NCI-H2029 (cell line): ENCODE measurements around the gene PCDHB4.
"Not testable (repeated sequence)": the region's sequence is repeated elsewhere in the genome, so short reads cannot be mapped to it uniquely, and the experiment has no call there.

Experiments used
- DNase-seq: peaks from one replicate; lab custom pipeline; 2025; lab: John Stamatoyannopoulos, UW

Gene PCDHB4

DNA sequence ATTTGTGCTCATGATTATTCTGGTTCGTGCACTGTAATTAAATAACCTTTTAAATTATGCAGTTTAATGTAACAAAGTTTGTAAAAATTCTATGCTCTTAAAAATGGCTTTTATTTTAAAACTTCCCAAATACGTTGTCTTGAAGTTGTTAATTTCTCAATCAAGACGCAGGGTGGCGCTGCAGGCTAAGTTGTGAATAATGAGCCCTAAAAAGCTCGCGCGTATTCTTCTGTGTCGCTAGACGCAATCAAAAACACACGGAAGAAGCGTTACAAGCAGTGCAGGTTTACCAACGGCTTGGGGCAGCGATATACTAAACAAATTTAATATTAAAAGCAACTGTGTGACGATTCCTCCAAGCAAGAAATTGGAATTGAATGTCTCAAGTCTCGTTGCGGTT, at the start of gene PCDHB4:
Gene PCDHB4 (plus strand): TSS at position 256 of the 400 bp plus-strand sequence. CDS start 181 bp downstream, outside the sequence.
- DNase-seq = peak; percentile 50

DNA sequence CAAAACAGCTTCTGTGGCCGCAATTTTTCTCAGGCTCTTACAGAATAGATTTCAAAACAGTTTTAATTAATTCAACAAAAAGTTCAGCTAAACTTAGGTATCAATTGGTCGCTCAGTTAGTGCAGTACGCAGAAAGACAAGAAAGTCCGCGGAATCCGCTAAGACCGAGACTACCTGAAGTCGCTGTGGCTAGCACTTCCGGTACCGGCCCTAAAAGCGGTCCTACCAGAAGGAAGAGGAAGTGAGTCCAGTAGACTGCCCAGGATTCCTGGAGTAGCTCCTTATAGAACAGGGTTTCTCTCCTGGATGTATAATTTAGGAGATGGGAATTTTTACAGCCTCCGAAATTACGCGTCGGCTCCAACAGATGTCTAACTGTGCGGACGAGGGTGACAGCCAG, 43.8 kb upstream of the PCDHB4 start:
- DNase-seq = no peak

DNA sequence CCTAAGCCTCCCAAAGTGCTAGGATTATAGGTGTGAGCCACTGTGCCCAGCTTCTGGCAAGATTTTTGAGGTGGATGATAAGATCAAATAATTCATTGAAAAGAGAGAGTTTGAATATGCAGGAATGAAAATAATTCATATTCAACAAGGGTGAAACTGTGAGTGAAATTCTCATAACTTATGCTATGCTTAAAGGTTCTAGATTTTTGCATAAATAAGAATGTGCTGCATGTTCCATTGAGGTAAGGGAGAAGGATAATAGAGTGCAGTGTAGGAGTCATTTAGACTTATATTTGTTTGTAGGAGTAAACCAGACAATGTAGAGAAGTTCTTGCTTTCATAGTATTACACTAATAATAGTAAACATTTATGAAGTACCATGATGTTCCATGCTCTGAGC, 39.4 kb upstream of the PCDHB4 start:
- no peak for DNase-seq

- peak; percentile 57 for DNase-seq
Observed at GRCh38 chr5:141084487-141084989, 37.1 kb upstream of the PCDHB4 start.

GRCh38 chr5:141094481-141095262, 26.9 kb upstream of the PCDHB4 start, which contains the start of gene PCDHB2:
Gene PCDHB2 (plus strand): TSS chr5:141094615. CDS start chr5:141094791, 176 bp downstream.
- peak; percentile 57 for DNase-seq

- no peak for DNase-seq
Observed at GRCh38 chr5:141095263-141095641, 26.4 kb upstream of the PCDHB4 start.

DNA sequence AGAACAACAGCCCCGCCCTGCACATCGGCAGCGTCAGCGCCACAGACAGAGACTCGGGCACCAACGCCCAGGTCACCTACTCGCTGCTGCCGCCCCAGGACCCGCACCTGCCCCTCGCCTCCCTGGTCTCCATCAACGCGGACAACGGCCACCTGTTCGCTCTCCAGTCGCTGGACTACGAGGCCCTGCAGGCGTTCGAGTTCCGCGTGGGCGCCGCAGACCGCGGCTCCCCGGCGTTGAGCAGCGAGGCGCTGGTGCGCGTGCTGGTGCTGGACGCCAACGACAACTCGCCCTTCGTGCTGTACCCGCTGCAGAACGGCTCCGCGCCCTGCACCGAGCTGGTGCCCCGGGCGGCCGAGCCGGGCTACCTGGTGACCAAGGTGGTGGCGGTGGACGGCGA, 25.4 kb upstream of the PCDHB4 start:
- DNase-seq = not testable (repeated sequence)

DNA sequence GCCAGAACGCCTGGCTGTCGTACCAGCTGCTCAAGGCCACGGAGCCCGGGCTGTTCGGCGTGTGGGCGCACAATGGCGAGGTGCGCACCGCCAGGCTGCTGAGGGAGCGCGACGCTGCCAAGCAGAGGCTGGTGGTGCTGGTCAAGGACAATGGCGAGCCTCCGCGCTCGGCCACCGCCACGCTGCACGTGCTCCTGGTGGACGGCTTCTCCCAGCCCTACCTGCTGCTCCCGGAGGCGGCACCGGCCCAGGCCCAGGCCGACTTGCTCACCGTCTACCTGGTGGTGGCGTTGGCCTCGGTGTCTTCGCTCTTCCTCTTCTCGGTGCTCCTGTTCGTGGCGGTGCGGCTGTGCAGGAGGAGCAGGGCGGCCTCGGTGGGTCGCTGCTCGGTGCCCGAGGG, 25.0 kb upstream of the PCDHB4 start:
- not testable (repeated sequence) for DNase-seq

DNA sequence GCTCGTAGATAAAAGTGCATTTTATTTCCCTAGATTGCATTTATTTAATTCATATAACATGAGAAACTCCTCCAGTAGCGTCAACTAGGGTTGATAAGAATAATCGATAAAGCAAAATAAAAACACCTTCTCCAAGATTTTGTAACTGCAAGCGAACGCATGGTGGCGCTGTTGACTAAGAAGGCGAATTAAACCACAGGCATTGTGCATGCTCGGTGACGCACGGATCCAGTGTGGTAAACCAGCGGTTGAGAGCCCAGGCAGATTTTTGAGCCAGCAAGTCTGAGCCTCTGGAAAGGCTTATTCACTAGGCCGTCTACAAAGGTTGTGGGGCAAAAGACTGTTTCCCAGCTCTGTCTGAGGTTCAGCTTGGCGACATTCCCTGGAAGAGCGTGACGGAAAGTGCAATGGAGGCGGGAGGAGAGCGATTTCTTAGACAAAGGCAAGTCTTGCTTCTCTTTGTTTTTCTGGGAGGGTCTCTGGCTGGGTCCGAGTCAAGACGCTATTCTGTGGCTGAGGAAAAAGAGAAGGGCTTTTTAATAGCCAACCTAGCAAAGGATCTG, 21.3 kb upstream of the PCDHB4 start, which contains the start of gene PCDHB3:
Gene PCDHB3 (plus strand): TSS at position 231 of the 563 bp plus-strand sequence. CDS start 177 bp downstream, at position 408.
- DNase-seq = peak; percentile 56

GRCh38 chr5:141101059-141101458, 20.6 kb upstream of the PCDHB4 start:
- no peak for DNase-seq

DNA sequence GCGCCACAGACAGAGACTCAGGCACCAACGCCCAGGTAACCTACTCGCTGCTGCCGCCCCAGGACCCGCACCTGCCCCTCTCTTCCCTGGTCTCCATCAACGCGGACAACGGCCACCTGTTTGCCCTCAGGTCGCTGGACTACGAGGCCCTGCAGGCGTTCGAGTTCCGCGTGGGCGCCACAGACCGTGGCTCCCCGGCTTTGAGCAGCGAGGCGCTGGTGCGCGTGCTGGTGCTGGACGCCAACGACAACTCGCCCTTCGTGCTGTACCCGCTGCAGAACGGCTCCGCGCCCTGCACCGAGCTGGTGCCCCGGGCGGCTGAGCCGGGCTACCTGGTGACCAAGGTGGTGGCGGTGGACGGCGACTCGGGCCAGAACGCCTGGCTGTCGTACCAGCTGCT, 19.5 kb upstream of the PCDHB4 start:
- DNase-seq = not testable (repeated sequence)

GRCh38 chr5:141102471-141102870, 19.1 kb upstream of the PCDHB4 start:
- DNase-seq = not testable (repeated sequence)

DNA sequence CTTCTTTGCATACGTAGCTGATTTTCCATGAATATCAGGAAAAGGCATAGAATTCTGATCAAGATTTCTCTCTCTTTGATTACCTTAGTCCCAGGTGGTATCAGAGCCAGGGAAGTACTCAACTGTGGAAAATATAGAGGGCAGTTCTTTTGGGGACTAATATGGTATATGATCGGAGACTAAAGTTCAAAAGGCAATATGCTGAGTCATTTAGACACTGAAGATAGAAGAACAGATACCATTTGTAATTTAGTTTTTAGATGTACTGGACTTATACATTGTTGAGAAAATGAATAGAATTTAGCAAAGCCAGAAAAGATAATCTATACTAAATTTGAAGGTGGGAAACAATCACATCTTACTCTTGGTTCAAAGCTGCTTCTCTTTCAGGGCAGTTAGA, 16.3 kb upstream of the PCDHB4 start:
- no peak for DNase-seq

DNA sequence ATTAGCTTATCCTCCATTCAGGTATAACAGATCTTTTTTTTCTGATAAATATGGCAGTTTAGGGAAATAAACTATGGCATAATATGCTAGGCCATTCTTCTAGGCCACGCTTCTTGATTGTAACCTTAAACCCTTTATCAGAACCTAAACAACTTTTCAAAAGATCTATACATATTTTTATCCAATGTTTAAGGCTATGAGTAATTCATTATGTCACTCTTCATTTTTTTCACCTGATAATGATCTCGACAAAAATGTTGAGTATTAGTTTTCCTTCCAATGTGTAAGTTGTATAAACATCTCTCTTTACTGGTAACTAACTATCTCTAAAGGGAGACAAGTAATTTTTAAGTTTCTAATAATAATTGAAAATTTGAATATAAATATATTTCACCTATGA, 2.4 kb upstream of the PCDHB4 start:
- no peak for DNase-seq

DNA sequence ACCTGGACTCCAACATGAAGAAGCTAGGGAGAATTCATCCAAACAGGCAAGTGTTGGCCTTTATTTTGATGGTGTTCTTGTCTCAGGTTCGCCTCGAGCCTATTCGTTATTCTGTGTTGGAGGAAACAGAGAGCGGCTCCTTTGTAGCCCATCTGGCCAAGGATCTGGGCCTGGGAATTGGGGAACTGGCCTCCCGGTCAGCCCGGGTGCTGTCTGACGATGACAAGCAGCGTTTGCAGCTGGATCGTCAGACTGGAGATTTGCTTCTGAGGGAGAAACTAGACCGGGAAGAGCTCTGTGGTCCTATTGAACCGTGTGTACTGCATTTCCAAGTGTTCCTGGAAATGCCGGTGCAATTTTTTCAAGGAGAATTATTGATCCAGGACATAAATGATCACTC, 367 bp downstream of the PCDHB4 start:
- DNase-seq = no peak

DNA sequence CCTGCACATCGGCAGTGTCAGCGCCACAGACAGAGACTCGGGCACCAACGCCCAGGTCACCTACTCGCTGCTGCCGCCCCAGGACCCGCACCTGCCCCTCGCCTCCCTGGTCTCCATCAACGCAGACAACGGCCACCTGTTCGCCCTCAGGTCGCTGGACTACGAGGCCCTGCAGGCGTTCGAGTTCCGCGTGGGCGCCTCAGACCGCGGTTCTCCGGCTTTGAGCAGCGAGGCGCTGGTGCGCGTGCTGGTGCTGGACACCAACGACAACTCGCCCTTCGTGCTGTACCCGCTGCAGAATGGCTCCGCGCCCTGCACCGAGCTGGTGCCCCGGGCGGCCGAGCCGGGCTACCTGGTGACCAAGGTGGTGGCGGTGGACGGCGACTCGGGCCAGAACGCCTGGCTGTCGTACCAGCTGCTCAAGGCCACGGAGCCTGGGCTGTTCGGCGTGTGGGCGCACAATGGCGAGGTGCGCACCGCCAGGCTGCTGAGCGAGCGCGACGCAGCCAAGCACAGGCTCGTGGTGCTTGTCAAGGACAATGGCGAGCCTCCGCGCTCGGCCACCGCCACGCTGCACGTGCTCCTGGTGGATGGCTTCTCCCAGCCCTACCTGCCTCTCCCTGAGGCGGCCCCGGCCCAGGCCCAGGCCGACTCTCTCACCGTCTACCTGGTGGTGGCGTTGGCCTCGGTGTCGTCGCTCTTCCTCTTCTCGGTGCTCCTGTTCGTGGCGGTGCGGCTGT, 1.9 kb downstream of the PCDHB4 start:
- not testable (repeated sequence) for DNase-seq

DNA sequence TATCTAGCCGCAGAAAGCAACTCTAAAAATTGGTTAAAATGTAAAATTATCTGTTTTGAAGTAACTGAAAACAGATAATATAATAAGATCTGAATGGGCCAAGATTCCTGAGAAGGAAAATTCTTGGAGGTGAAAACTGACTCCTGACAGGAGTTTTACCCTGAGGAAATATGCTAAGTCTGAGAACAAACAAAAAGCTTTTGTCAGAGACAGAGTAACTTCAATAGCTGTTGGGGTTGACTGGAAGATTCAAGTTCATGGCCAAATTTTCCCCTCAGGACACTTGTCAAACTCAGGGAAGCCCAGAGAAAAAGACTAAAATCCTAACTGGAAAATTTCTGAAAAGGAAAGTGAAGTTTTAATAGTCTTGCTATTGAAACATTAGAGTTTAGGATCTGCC, 5.7 kb downstream of the PCDHB4 start:
- no peak for DNase-seq

DNA sequence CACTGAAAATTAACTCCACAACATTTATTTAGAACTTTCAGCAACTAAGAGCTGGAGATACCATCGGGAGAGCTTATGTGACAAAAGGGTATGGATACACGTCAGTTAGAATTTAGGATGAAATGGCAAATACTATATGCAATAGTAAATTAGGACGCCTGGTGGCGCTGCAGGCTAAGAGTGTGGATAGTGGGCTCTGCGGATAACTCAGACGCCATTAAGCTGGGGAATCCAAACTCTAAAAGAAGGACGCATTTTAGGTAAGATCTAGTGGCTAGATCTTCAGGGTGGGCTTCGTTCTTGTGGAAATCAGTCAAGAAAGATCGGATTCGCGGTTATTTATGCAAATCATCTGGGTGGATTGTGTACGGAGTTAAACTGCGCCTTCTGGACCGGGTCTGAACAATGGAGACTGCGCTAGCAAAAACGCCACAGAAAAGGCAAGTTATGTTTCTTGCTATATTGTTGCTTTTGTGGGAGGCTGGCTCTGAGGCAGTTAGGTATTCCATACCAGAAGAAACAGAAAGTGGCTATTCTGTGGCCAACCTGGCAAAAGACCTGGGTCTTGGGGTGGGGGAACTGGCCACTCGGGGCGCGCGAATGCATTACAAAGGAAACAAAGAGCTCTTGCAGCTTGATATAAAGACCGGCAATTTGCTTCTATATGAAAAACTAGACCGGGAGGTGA, 13.6 kb downstream of the PCDHB4 start, which contains the start of gene PCDHB5:
Gene PCDHB5 (plus strand): TSS at position 177 of the 688 bp plus-strand sequence. CDS start 229 bp downstream, at position 406.
- DNase-seq = no peak

GRCh38 chr5:141135718-141136266, 14.2 kb downstream of the PCDHB4 start:
- no peak for DNase-seq

DNA sequence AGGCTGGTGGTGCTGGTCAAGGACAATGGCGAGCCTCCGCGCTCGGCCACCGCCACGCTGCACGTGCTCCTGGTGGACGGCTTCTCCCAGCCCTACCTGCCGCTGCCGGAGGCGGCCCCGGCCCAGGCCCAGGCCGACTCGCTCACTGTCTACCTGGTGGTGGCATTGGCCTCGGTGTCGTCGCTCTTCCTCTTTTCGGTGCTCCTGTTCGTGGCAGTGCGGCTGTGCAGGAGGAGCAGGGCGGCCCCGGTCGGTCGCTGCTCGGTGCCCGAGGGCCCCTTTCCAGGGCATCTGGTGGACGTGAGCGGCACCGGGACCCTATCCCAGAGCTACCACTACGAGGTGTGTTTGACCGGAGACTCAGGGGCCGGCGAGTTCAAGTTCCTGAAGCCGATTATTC, 15.7 kb downstream of the PCDHB4 start:
- not testable (repeated sequence) for DNase-seq

DNA sequence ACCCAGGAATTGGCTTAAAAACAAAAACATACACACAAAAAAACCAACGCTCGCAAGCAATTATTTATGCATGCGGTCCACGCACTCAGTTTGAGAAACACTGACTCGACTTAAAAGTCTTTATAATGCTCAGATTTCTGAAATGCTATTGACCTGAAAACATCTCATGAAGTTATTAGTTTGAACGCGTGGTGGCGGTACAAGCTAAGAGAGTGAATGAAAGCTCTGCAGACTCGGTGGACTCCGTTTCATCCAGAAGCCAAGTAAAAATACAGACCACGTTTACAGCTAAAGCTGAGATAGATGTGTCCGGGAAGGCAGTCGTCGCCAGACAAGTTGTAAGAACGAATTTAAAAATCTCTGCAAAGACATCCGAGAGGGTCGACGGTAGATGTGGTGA, 28.2 kb downstream of the PCDHB4 start, which contains the start of gene PCDHB6:
Gene PCDHB6 (plus strand): TSS at position 246 of the 400 bp plus-strand sequence. CDS start 201 bp downstream, outside the sequence.
- DNase-seq = no peak
